ENCODE results near the gene SAMHD1. TPM values are rescaled to one million over a fixed set of nuclear protein-coding genes. Genes with fewer than 3 reads are reported as not detected.
"Not testable (repeated sequence)": the region's sequence is repeated elsewhere in the genome, so short reads cannot be mapped to it uniquely, and the experiment has no call there.

SAMHD1 gene
- total and polyA plus RNA-seq, 2 experiments from 2014 or later = 7.4 to 9.0 TPM

- peak overlapping the region; percentile 97 for H2AFZ ChIP-seq
- no peaks in the 10 kb centered on the region for H3K9me2 ChIP-seq (ENCODE audit: insufficient read depth)
- H3K9ac ChIP-seq = peak overlapping the region; percentile 75
- H3K79me2 ChIP-seq (ENCODE audit: insufficient read depth) = no peaks in the 10 kb centered on the region
- H3K4me1 ChIP-seq (ENCODE audit: insufficient read depth) = no peaks in the 10 kb centered on the region
- no peaks in the 10 kb centered on the region for H4K20me1 ChIP-seq (ENCODE audit: insufficient read depth)
- no peaks in the 10 kb centered on the region for H3F3A ChIP-seq (ENCODE audit: insufficient read depth)
- no peak overlapping the region for H3K27ac ChIP-seq
- TF ChIP-seq EZH2 (IDR thresholded peaks at IDR 0.05; ENCODE audit: insufficient read depth, poor library complexity, severe bottlenecking) (no peak), EZH2phosphoT487 (IDR thresholded peaks at IDR 0.05; ENCODE audit: insufficient read depth, low read depth) (no peak)
- no peaks in the 10 kb centered on the region for H3K36me3 ChIP-seq (ENCODE audit: low read depth)
- peak overlapping the region; percentile 91 for H3K4me2 ChIP-seq (ENCODE audit: unreplicated experiment)
- no peaks in the 10 kb centered on the region for H3K9me3 ChIP-seq (ENCODE audit: low read depth)
- H3K27me3 ChIP-seq (replicated peaks; ENCODE audit: insufficient read depth) = no peaks in the 10 kb centered on the region
- peak overlapping the region; percentile 88 for H3K4me3 ChIP-seq
- in situ Hi-C loops (cut with MboI) = no loop called here
- WGBS, 2 experiments (ENCODE audit: low coverage in 1 of 2, low lambda C conversion rate in 2 of 2, missing lambda C conversion rate in 2 of 2) = 1% methylated on average over 24 of the region's 24 CpGs
- peak; percentile 59 for DNase-seq
These were observed 902 bp downstream of the SAMHD1 start for GRCh38 chr20:36950414-36951197.

GRCh38 chr20:36941401-36941835 is 10.1 kb downstream of the SAMHD1 start:
- no peaks in the 10 kb centered on the region for H4K20me1 ChIP-seq (ENCODE audit: insufficient read depth)
- H3K9me2 ChIP-seq (ENCODE audit: insufficient read depth) = no peaks in the 10 kb centered on the region
- H3K27me3 ChIP-seq (replicated peaks; ENCODE audit: insufficient read depth) = no peaks in the 10 kb centered on the region
- DNase-seq = peak; percentile 21
- no peak overlapping the region for H3K9ac ChIP-seq
- no peaks in the 10 kb centered on the region for H3K4me1 ChIP-seq (ENCODE audit: insufficient read depth)
- no peaks in the 10 kb centered on the region for H3F3A ChIP-seq (ENCODE audit: insufficient read depth)
- no peak overlapping the region for H3K4me2 ChIP-seq (ENCODE audit: unreplicated experiment)
- 5 to 20% methylated on average over 1 of the region's 1 CpG for WGBS, 2 experiments (ENCODE audit: low coverage in 1 of 2, low lambda C conversion rate in 2 of 2, missing lambda C conversion rate in 2 of 2)
- no peak overlapping the region for H3K4me3 ChIP-seq
- TF ChIP-seq EZH2 (IDR thresholded peaks at IDR 0.05; ENCODE audit: insufficient read depth, poor library complexity, severe bottlenecking) (no peak), EZH2phosphoT487 (IDR thresholded peaks at IDR 0.05; ENCODE audit: insufficient read depth, low read depth) (no peak)
- no peak overlapping the region for H3K27ac ChIP-seq
- H3K79me2 ChIP-seq (ENCODE audit: insufficient read depth) = no peaks in the 10 kb centered on the region
- H2AFZ ChIP-seq = no peak overlapping the region
- no peaks in the 10 kb centered on the region for H3K9me3 ChIP-seq (ENCODE audit: low read depth)
- H3K36me3 ChIP-seq (ENCODE audit: low read depth) = no peaks in the 10 kb centered on the region
- in situ Hi-C loops (cut with MboI) = no loop called here

GRCh38 chr20:36937402-36937770 is 14.1 kb downstream of the SAMHD1 start:
- Histone ChIP-seq H3K79me2 (ENCODE audit: insufficient read depth) (no peaks in the 10 kb centered on the region), H3K9me2 (ENCODE audit: insufficient read depth) (no peaks in the 10 kb centered on the region), H3K27ac (no peak overlapping the region), H3K27me3 (replicated peaks; ENCODE audit: insufficient read depth) (no peaks in the 10 kb centered on the region), H4K20me1 (ENCODE audit: insufficient read depth) (no peaks in the 10 kb centered on the region), H2AFZ (no peak overlapping the region), H3K36me3 (ENCODE audit: low read depth) (no peaks in the 10 kb centered on the region), H3K4me2 (ENCODE audit: unreplicated experiment) (no peak overlapping the region), H3F3A (ENCODE audit: insufficient read depth) (peaks cover 5% of the 10 kb centered on the region), H3K4me1 (ENCODE audit: insufficient read depth) (0 out of 2 replicates have a peak, but pooled peaks cover 3% of the 10 kb centered on the region), H3K4me3 (no peak overlapping the region), H3K9ac (no peak overlapping the region), H3K9me3 (ENCODE audit: low read depth) (no peaks in the 10 kb centered on the region)
- TF ChIP-seq EZH2 (IDR thresholded peaks at IDR 0.05; ENCODE audit: insufficient read depth, poor library complexity, severe bottlenecking) = no peak
- TF ChIP-seq EZH2phosphoT487 (IDR thresholded peaks at IDR 0.05; ENCODE audit: insufficient read depth, low read depth) = no peak
- DNase-seq = no peak
- in situ Hi-C loops (cut with MboI) = no loop called here

GRCh38 chr20:36936761-36937401 is 14.6 kb downstream of the SAMHD1 start:
- H3K9me3 ChIP-seq (ENCODE audit: low read depth); H3K79me2 ChIP-seq (ENCODE audit: insufficient read depth); H3K4me2 ChIP-seq (ENCODE audit: unreplicated experiment); H3K9ac ChIP-seq; H3K36me3 ChIP-seq (ENCODE audit: low read depth); H3K9me2 ChIP-seq (ENCODE audit: insufficient read depth); H3K27me3 ChIP-seq (replicated peaks; ENCODE audit: insufficient read depth); H3K27ac ChIP-seq; H4K20me1 ChIP-seq (ENCODE audit: insufficient read depth); DNase-seq; H3F3A ChIP-seq (ENCODE audit: insufficient read depth); in situ Hi-C loops (cut with MboI); H2AFZ ChIP-seq; H3K4me1 ChIP-seq (ENCODE audit: insufficient read depth); H3K4me3 ChIP-seq: not testable (repeated sequence)
- 86 to 91% methylated on average over 9 of the region's 9 CpGs for WGBS, 2 experiments (ENCODE audit: low coverage in 1 of 2, low lambda C conversion rate in 2 of 2, missing lambda C conversion rate in 2 of 2)

Measured in GM23248 (cell line).